Measurements from ENCODE around the gene HJV.
"Not testable (repeated sequence)": the region's sequence is repeated elsewhere in the genome, so short reads cannot be mapped to it uniquely, and the experiment has no call there.

The HJV gene, protein sequence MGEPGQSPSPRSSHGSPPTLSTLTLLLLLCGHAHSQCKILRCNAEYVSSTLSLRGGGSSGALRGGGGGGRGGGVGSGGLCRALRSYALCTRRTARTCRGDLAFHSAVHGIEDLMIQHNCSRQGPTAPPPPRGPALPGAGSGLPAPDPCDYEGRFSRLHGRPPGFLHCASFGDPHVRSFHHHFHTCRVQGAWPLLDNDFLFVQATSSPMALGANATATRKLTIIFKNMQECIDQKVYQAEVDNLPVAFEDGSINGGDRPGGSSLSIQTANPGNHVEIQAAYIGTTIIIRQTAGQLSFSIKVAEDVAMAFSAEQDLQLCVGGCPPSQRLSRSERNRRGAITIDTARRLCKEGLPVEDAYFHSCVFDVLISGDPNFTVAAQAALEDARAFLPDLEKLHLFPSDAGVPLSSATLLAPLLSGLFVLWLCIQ

DNA sequence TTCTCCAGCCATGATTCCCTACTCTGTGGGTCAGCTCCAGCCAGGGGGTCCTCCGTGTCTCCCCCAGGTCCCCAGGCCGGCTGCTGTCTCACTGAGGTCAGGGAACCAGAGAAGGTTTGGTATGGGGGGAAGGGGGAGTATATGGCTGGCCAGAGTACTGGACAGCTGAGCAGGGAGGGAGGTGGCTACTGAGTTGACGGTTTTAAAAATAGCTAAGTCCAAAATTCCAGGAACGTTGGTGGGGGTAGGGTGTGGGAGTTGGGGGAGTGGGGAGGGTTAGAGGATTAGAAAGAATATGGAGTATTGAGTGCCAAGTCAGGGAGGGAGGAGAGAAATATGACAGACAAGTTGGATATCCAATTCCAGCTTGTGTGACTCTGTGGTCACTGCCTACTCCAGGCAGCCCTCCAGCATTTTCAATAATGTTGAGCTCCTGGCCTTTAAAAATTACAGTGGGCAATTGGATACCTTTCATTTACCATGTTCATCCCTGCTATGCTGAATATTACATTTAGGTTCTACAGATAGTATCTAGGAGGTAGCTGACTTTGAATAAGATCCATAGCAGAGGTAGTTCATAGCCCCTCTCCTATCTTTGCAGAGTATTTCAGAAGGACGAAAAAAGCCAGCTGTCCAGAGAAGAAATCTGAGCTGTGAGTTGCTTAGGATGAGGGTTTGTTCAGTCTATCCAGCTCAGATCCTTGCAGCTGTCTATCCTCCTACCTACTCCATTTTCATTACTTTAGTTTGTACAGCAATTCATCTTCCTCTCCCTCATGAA lies at the start of gene HJV:
Gene HJV, minus strand, starts transcription at position 114 of the 781 bp plus-strand sequence. CDS start 1,504 bp downstream, outside the sequence.
- DNase-seq: no peak

DNA sequence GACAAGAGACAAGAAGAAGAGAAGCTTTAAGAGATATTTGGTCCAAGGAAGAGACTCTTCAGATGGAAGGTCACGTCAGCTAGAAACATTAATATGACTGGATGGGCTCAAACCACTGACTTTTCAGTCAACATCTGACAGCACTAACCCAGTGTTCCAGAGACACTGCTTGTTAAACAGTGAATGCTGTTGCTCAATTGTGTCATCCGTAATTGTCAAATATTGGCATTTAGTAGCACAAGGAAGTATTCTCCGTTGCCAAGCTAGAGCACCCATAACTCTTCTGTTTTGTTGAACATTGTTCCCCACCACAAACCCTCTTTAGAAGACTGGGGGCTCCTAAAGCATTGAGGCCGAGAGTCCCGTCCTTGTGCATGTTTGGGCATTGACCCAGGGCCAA lies 37.6 kb upstream of the HJV start:
- not testable (repeated sequence) for DNase-seq

DNA sequence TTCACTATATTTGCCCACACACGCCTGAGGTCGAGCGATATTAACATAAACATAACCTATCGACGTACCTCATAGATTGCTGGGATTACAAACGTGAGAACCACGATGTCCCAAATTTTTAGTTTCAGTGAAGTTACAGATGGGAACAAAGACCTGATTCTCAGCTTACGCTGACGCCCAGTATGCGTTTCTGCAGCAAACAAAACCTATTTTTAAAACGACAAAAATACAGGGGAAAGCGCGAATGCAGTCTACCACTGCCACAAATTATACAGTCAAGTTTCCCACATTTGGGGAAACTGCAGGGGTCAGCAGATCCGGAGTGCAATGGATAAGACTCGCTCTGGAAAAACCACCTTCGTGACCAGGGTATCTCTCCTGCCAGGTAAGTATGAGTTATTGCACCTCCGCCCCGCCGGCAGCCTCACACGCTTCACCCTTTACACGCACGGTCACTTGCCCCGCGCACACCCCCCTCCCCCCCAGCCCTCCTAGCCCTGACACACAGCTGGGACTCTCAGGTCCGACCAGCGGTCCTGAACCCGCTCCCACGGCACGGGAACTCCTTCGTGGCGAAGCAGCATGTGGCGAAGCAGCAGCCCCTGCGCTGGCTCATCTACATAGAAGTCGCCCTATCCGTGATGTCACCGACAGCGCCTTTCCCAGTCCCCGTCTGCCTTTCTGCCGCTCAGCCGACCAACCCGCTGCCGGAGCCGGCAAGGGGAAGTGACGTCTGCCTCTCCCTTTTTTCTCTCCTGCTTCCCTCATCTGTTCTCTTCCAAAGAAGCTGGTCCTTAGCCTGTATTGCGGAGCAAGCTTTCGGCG lies 30.5 kb upstream of the HJV start:
- DNase-seq: peak; percentile 90

DNA sequence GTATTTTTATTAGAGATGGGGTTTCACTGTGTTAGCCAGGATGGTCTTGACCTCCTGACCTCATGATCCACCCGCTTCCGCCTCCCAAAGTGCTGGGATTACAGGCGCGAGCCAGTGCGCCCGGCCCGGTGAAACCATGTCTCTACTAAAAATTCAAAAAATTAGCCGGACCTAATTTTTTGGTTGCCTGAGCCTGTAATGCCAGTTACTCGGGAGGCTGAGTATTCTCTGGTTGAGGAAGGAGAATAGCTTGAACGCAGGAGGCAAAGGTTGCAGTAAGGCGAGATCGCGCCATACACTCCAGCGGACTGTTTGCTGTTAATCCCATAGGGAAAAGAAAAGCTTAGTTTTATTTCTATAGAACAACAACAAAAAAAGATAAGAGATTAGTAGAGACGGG lies 29.9 kb upstream of the HJV start:
- DNase-seq: no peak

DNA sequence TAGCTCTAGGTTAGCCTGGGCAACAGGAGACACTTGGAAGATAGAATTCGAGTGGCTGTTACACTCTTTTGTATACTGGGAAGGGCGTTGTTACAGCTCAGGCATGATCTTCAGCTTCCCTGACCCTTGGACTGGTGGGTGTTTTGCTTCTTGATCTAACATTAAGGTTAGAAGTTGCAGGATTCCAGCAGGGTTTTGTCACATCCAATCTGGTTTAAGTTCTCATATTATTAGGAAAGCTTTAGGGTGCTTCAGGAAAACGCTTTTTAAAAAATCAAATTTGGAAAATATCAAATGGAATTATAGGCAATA lies 29.1 kb upstream of the HJV start:
- not testable (repeated sequence) for DNase-seq

DNA sequence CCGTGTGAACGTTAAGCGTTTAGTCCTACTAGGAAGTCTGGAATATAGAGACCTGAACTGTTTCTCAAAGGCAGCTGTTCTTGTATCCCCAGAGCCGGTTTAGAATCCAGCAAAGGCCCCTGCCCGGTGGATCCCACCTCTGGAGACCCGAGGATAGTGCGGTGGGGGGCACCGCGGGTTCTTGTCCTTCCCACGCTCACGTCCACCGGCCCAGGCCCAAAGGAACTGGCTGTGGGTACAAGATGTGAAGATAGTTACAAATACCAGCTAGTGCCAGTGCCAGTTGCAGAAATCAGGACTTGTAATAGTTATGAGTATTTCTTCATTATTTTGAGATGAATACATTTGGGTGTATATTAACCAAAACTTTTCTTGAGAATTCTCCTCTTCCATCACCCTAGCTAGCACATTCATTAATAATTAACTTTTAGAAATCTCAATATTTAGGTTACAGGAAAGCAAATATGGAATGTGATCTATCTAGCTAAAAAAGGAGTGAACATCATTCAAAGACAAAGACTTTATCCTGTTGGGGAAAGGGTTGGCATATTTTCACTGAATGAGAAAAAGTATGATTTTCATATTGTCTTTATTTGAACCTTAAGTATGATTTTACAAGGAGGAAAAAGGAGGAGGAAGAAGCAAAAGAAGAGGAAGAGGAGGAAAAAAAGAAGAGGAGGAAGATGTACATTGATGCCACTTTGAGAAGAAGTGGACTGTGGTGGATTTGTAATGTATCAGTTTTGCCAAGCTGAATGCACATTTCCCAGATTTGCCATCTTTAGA lies 28.5 kb upstream of the HJV start:
- DNase-seq: not testable (repeated sequence)

DNA sequence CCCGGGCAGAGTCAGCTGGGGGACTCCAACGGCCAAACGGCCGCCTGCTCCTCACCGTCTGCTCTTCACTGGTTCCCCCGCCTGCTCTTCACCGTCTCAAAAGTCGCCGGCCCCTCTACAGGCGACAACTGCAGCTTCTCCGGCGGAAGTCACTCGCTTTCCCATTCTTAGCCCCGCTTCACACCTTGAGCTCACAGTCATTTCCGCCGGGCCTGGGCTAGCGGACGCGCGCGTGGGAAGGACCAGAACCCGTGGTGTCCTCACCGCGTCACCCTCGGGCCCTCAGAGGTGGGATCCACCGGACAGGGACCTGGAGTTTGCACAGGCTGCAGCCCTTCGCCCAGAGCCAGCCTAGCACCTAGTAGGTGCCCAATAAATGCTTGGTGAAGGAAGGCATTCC lies 27.9 kb upstream of the HJV start:
- no peak for DNase-seq

DNA sequence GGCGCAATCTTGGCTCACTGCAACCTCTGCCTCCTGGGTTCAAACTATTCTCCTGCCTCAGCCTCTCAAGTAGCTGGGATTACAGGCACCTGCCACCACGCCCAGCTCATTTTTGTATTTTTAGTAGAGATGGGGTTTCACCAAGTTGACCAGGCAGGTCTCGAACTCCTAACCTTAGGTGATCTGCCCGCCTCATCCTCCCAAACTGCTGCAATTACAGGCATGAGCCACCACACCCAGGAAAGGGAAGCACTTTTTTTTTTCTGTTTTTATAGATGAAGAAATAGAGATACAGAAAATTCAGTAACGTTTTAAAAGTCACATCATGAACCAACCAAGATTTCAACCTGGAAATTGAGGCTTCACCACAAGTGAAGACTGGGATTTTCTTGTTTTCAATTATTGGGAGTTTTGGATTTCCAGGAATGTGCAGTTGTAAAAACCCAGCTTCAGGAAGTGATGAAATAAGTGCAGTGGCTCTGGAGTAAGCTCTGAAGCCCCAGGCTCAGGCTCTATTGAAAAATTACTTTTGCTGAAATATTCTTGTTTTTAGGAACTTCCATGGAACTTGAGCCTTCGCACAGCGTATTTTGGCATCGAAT lies 27.1 kb upstream of the HJV start:
- peak; percentile 43 for DNase-seq

DNA sequence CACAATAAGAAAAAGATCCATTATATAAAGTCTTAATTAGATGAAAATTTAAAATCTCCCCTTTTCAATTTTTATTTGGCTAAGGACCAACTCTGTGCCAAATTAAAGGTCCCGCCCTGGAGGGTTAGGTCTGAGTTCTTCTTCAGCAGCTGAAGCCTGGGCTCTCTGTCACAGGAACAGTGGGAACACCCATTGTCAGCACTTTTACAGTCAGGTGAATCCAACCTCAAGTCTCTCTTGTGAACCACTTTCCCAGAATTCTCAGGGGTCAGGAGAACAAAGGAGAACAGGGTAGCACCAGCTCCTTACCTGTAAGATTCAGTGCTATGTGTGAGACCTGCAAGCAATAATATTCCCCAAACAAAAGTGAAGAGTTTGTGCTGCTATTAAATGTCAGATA lies 25.1 kb upstream of the HJV start:
- no peak for DNase-seq

DNA sequence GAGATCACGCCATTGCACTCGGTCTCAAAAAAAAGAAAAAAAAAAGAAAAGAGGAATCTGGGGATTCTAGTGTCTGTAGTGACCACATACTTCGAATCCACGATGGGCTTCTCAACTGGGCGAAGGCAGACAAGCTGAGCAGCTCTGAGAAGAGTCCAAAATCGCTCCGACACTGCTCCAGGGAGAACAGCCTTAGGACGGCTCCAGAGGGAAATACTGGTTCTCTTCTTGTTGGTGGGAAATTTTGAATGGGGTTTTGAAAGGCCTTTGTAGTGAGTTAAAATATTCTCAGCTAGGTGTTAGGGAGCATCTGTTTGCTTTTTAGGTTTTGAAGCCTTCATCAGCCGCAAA lies 18.3 kb upstream of the HJV start:
- no peak for DNase-seq

DNA sequence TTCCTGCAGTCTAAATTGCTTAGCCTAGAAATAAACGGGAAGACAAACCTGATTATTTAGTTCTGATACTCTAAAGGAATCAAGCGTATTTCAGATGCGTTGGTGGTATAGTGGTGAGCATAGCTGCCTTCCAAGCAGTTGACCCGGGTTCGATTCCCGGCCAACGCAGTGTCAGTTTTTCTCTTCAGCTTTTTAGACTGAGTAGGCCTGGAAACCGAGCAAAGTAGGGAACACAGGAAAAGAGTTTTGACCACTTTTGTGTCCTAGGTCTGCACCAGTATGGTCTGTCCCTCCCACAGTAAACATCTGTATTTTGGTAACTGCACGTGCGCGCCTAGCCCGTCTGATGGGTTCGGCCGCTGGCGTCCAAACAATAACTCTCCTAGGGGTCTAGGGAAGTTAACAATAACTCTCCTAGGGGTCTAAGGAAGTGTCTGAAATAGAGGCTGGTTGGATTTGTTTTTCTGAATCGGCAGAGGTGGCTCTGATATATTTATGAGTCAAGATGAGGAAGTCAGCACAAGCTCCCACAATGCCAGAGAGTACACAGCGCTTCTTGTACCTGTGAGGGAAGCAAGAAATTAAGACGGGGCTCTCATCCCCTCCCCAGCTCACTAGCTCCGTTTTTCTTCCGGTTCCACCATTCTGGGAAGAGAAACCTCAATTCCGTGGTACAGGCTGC lies 15.6 kb upstream of the HJV start:
- DNase-seq: peak; percentile 87

DNA sequence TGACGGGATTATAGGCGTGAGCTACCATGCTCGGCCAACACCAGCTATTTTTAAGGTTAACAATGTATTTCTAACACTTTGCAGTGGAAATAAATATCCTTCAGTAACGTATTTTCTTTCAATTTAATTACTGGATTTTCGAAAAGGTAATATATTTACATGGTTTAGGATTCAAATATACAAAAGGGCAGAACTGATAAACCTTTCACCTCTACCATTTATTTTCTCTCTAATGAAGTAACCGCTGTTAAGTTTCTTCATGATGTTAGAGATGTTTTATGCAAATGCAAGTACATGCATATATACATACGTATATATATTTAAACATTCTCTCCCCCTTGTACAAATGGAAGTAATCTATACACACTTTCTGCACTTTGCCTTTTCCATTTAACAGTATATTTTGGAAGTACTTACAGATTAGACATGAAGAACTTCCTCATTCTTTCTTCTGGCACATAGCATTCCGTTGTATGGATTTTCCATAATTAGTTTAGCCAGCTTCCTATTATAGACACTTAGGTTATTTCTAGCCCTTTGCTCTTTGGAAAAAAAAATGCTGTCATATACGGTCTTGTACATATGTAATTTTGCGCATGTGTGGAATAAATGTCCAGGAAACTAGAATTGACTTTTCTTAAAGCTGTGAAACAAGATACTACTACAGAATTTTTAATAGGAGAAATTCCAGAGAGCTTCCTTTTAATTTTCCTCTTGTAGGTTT lies 14.9 kb upstream of the HJV start:
- peak; percentile 62 for DNase-seq

DNA sequence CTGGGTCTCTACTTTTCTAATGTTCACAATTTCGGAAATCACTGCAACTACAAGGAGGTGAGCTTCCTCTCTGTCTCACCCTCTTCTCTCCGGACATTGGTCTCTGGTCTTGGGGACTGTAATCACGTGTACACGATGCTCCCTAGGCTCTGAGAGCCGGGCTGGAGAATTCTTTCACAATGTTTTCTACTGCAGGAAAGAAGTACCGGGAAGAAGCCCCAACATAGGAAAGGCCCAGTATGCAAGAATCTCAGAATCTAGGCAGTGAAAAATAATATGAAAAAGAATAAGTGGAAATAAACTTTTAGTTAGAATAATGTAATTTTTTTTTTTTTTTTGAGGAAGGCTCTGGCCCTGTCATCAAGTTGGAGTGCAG lies 13.5 kb upstream of the HJV start:
- peak; percentile 42 for DNase-seq

DNA sequence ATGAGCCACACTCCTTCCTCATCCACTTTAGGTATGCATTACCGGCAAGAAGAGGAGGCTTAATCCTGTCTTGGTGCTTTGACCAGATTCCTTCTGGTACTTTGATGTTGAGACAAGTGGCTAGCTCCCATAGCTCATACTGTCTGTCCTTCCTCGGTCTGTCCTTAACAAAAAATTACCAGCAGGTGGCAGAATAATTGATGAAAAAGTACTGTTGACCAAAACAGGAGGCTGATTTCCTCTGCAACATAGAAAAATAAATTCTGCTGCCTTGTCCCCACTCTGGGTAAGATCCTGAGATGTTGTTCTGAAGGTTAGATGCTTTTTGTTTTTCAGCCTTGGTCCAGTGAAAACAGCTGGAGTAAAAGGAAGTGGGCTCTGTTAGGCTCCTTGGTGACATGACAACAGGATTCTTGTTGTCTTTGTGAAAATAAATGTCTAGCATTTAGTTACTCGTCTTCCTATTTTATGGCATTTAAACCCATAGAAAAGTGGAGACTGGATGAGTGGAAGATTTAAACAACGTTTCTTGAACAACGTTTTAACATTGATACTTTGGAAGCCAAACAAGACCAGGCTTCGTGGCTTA lies 11.2 kb upstream of the HJV start:
- peak; percentile 58 for DNase-seq

DNA sequence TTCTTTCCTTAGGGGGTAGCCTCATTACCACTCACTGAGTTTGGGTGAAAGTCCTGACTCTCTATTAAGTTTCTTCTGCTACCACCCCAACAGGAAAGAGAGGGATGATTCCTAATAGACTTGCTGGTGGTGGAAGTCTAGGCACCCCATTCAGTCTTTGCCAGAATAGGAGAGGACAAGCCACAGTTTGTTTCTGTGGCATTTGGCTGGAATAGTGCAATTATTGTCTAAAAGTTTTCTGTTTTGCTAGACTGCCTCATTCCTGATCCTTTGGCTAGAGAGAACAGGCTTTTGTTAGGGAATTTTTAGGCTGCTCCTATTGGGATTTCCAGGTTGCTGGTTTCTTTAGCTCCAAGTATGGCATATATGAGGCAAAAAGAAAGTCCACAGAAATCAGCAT lies 9.9 kb upstream of the HJV start:
- no peak for DNase-seq

DNA sequence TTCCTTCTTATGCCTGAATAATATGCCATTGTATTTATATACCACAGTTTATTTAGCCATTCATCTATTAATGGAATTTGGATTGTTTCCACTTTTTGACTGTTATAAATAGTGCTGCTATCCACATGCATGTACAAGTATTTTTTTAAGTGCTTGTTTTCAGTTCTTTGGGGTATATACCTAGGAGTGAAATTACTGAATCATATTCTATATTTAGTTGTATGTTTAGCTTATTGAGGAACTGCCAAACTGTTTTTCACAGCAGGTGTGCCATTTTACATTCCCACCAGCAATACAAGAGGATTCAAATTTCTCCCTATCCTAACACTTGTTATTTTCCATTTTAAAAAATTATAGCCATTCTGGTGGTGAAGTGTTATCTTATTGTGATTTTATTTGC lies 7.6 kb upstream of the HJV start:
- no peak for DNase-seq

DNA sequence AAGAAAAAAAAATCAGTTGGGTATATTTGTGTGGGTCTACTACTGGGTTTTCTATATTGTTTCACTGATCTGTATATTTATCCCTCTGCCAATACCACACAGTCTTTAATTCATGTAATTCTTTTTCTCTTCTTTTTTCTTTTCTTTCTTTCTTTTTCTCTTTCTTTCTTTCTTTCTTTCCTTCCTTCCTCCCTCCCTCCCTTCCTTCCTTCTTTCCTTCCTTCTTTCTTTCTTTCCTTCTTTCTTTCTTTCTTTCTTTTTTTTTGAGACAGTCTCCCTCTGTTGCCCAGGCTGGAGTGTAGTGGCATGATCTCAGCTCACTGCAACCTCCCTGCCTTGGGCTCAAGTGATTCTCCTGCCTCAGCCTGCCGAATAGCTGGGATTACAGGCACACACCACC lies 5.1 kb upstream of the HJV start:
- DNase-seq: not testable (repeated sequence)

DNA sequence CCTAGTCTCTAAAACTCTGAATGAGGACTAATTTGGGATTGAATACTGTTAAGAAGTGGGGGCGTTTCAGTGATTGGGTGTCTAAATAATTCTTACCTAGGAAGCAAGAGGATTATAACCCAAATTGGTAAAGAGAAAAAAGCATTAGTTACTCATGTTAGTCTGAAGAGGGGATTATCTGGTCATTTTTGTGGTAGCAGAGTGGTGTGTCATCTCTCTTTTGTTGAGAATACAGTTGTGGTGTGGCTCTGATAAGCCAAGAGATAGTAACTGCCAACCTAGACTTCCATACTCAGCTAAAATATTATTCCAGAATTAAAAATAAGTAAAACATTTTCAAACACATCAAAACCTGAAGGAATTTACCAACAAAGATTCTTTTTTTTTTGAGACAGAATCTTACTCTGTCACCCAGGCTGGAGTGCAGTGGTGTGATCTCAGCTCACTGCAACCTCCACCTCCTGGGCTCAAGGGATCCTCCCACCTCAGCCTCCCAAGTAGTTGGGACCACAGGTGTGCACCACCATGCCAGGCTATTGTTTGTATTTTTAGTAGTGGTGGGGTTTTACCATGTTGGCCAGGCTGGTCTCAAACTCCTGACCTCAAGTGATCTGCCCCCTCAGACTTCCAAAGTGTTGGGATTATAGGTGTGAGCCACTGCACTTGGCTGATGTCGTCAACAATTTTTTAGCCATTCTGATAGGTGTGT lies 4.4 kb upstream of the HJV start:
- not testable (repeated sequence) for DNase-seq

DNA sequence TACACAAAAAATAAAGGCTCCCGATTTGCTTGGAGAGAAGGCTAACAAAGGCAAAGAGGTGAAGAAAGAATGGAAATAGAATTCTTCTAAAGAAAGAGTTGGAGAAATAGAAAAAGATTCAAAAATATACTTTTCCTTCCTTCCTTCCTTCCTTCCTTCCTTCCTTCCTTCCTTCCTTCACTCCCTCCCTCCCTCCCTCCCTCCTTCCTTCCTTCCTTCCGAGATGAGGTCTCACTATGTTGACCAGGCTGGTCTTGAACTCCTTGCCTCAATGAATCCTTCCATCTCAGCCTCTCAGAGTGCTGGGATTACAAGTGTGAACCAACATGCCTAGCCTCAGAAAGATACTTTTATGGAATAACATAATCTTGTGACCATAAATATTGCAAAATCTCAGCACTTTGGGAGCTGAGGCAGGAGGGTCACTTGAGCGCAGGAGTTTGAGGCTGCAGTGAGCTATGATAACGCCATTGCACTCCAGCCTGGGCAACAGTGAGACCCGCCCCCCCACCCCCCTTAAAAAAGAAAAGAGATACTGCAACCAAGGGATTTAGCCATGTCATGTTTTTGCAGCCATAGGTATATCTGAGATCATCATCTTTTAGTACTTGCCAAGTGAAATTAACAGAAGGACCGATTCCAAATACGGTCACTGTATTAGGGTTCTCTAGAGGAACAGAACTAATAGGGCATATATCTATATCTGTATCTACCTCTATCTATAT lies 1.0 kb upstream of the HJV start:
- DNase-seq: no peak

Measured in suppressor macrophage treated with lipopolysaccharide for 4 hours (primary cell).